ENCODE data around the gene TSPAN17.
"Not testable (repeated sequence)": the region's sequence is repeated elsewhere in the genome, so short reads cannot be mapped to it uniquely, and the experiment has no call there.

Gene TSPAN17

GRCh38 chr5:176676361-176676824, 29.1 kb downstream of the TSPAN17 start:
- FAIRE-seq, result no peak
- peak; percentile 60 for DNase-seq (ENCODE audit: insufficient read length, low spot score)

GRCh38 chr5:176677209-176677939, 30.1 kb downstream of the TSPAN17 start:
- FAIRE-seq, result no peak
- no peak for DNase-seq (ENCODE audit: insufficient read length, low spot score)

- no peak for DNase-seq (ENCODE audit: insufficient read length, low spot score)
- no peak for FAIRE-seq
Observed at GRCh38 chr5:176678584-176678983, 31.3 kb downstream of the TSPAN17 start.

GRCh38 chr5:176679365-176680225, 32.3 kb downstream of the TSPAN17 start:
- FAIRE-seq (no peak), DNase-seq (ENCODE audit: insufficient read length, low spot score) (no peak)

GRCh38 chr5:176680226-176680563, 32.9 kb downstream of the TSPAN17 start:
- FAIRE-seq, result no peak
- DNase-seq (ENCODE audit: insufficient read length, low spot score), result no peak

- FAIRE-seq (no peak), DNase-seq (ENCODE audit: insufficient read length, low spot score) (no peak)
Observed at GRCh38 chr5:176682016-176682531, 34.8 kb downstream of the TSPAN17 start.

- DNase-seq (ENCODE audit: insufficient read length, low spot score), result no peak
- FAIRE-seq, result no peak
Observed at GRCh38 chr5:176685010-176685409, 37.7 kb downstream of the TSPAN17 start.

- DNase-seq (ENCODE audit: insufficient read length, low spot score) (no peak), FAIRE-seq (no peak)
Observed at GRCh38 chr5:176687247-176687646, 40.0 kb downstream of the TSPAN17 start.

- DNase-seq (ENCODE audit: insufficient read length, low spot score), result no peak
- no peak for FAIRE-seq
Observed at GRCh38 chr5:176687881-176688280, 40.6 kb downstream of the TSPAN17 start.

- FAIRE-seq (no peak), DNase-seq (ENCODE audit: insufficient read length, low spot score) (no peak)
Observed at GRCh38 chr5:176690911-176691310, 43.6 kb downstream of the TSPAN17 start.

- no peak for DNase-seq (ENCODE audit: insufficient read length, low spot score)
- no peak for FAIRE-seq
Observed at GRCh38 chr5:176691524-176691923, 44.2 kb downstream of the TSPAN17 start.

- FAIRE-seq (no peak), DNase-seq (ENCODE audit: insufficient read length, low spot score) (no peak)
Observed at GRCh38 chr5:176692326-176692725, 45.0 kb downstream of the TSPAN17 start.

- no peak for DNase-seq (ENCODE audit: insufficient read length, low spot score)
- no peak for FAIRE-seq
Observed at GRCh38 chr5:176692839-176693476, 45.7 kb downstream of the TSPAN17 start.

- FAIRE-seq (no peak), DNase-seq (ENCODE audit: insufficient read length, low spot score) (no peak)
Observed at GRCh38 chr5:176693477-176693851, 46.2 kb downstream of the TSPAN17 start.

GRCh38 chr5:176694146-176694545, 46.9 kb downstream of the TSPAN17 start:
- FAIRE-seq, result no peak

GRCh38 chr5:176694631-176695030, 47.3 kb downstream of the TSPAN17 start:
- DNase-seq (ENCODE audit: insufficient read length, low spot score) (no peak), FAIRE-seq (no peak)

More at GRCh38 chr5:176694146-176694545, 46.9 kb downstream of the TSPAN17 start:
- no peak for DNase-seq (ENCODE audit: insufficient read length, low spot score)

GRCh38 chr5:176695073-176695472, 47.8 kb downstream of the TSPAN17 start:
- DNase-seq (ENCODE audit: insufficient read length, low spot score) (no peak), FAIRE-seq (no peak)

GRCh38 chr5:176697267-176697933, 50.1 kb downstream of the TSPAN17 start:
- DNase-seq (ENCODE audit: insufficient read length, low spot score) (no peak), FAIRE-seq (no peak)

- FAIRE-seq (no peak), DNase-seq (ENCODE audit: insufficient read length, low spot score) (no peak)
Observed at GRCh38 chr5:176697934-176698538, 50.8 kb downstream of the TSPAN17 start.

- not testable (repeated sequence) for DNase-seq (ENCODE audit: insufficient read length, low spot score); FAIRE-seq
Observed at GRCh38 chr5:176699446-176699845, 52.2 kb downstream of the TSPAN17 start.

All from HTR-8/SVneo (cell line).